HepG2 (cell line): Measurements from ENCODE around the gene EMILIN1. TPM values are rescaled to one million over a fixed set of nuclear protein-coding genes. Genes with fewer than 3 reads are reported as not detected.

Experiments used
- BRD4 ChIP-seq: sonication (generic); formaldehyde crosslinking; IDR thresholded peaks from 2 replicates; pipeline ENCODE4 v1.4.0; 2020; ENCODE audit warnings: missing genetic modification reagents
- FOXJ3 ChIP-seq: sonication (generic); formaldehyde crosslinking; IDR thresholded peaks from 2 replicates; pipeline ENCODE4 v1.4.0; 2020; ENCODE audit warnings: missing genetic modification reagents, mild to moderate bottlenecking, borderline replicate concordance
- MAZ ChIP-seq, 2 experiments: sonication (generic) in 1 of 2; formaldehyde crosslinking in 1 of 2; IDR thresholded peaks; 2 replicates each; pipeline versions ENCODE4 v1.5.0 to v1.6.1; 2012 to 2020; ENCODE audit warnings: low read depth in 2 of 2, mild to moderate bottlenecking in 2 of 2, borderline replicate concordance in 1 of 2, improper control_type of control experiment in 1 of 2, low read length in 1 of 2, missing genetic modification reagents in 1 of 2, moderate library complexity in 1 of 2
- MEIS2 ChIP-seq: sonication (generic); formaldehyde crosslinking; IDR thresholded peaks from 2 replicates; pipeline ENCODE4 v1.9.0; 2021; ENCODE audit warnings: mild to moderate bottlenecking, missing genetic modification reagents
- MYNN ChIP-seq: sonication (generic); formaldehyde crosslinking; IDR thresholded peaks from 2 replicates; pipeline ENCODE4 v1.4.0; 2020; ENCODE audit warnings: mild to moderate bottlenecking, low read depth, missing genetic modification reagents
- NFIB ChIP-seq: sonication (generic); formaldehyde crosslinking; IDR thresholded peaks from 2 replicates; pipeline ENCODE4 v1.9.0; 2021; ENCODE audit warnings: missing genetic modification reagents, mild to moderate bottlenecking, borderline replicate concordance
- PHF8 ChIP-seq: sonication (generic); formaldehyde crosslinking; IDR thresholded peaks from 2 replicates; pipeline ENCODE4 v1.5.0; 2020; ENCODE audit warnings: missing genetic modification reagents
- REXO4 ChIP-seq: sonication (generic); formaldehyde crosslinking; IDR thresholded peaks from 2 replicates; pipeline ENCODE4 v1.8.0; 2022; ENCODE audit warnings: missing genetic modification reagents, mild to moderate bottlenecking, borderline replicate concordance
- SETDB1 ChIP-seq: sonication (generic); formaldehyde crosslinking; IDR thresholded peaks from 2 replicates; pipeline ENCODE4 v1.5.1; 2020; ENCODE audit warnings: missing genetic modification reagents, mild to moderate bottlenecking, borderline replicate concordance
- SKIL ChIP-seq: sonication (generic); formaldehyde crosslinking; IDR thresholded peaks from 2 replicates; pipeline ENCODE4 v1.8.0; 2022; ENCODE audit warnings: missing genetic modification reagents, mild to moderate bottlenecking, moderate library complexity, borderline replicate concordance
- SRSF4 ChIP-seq: fragments of 200-400 bp; formaldehyde crosslinking; IDR thresholded peaks from one replicate; pipeline ENCODE4 v1.6.1; 2018; ENCODE audit warnings: mild to moderate bottlenecking, low read depth, low read length, moderate library complexity; ENCODE audit not compliant: poor library complexity, severe bottlenecking
- ZFYVE20 ChIP-seq: sonication (generic); formaldehyde crosslinking; IDR thresholded peaks from 2 replicates; pipeline ENCODE4 v1.8.0; 2023; ENCODE audit warnings: low read depth, mild to moderate bottlenecking, moderate library complexity, missing genetic modification reagents, borderline replicate concordance
- ZNF17 ChIP-seq: sonication (generic); formaldehyde crosslinking; IDR thresholded peaks from 2 replicates; pipeline ENCODE4 v1.5.0; 2020; ENCODE audit warnings: mild to moderate bottlenecking, missing genetic modification reagents
- ZNF350 ChIP-seq: sonication (generic); formaldehyde crosslinking; IDR thresholded peaks from 2 replicates; pipeline ENCODE4 v1.4.0; 2020; ENCODE audit warnings: mild to moderate bottlenecking, low read depth, missing genetic modification reagents, borderline replicate concordance
- ZNF451 ChIP-seq: sonication (generic); formaldehyde crosslinking; IDR thresholded peaks from 2 replicates; pipeline ENCODE4 v1.5.0; 2020; ENCODE audit warnings: mild to moderate bottlenecking, missing genetic modification reagents
- ZNF569 ChIP-seq: sonication (generic); formaldehyde crosslinking; IDR thresholded peaks from 2 replicates; pipeline ENCODE4 v1.5.0; 2020; ENCODE audit warnings: mild to moderate bottlenecking, missing genetic modification reagents, moderate library complexity, borderline replicate concordance
- ZNF761 ChIP-seq: sonication (generic); formaldehyde crosslinking; conservative IDR thresholded peaks from 2 replicates; pipeline ENCODE4 v1.4.0; 2020; ENCODE audit warnings: mild to moderate bottlenecking, missing genetic modification reagents
- polyA plus RNA-seq, 8 experiments: library from polyadenylated mRNA; depleted of rRNA in 3 of 8; stranded (reverse) in 7 of 8; unstranded in 1 of 8; fragments of >200 nt; fragmentation: Illumina TruSeq in 4 of 8; extraction: Trizol in 4 of 8; gene quantifications; 2 replicates each; pipeline versions ENCODE4 v1.2.1 to v1.2.3, GENCODE V29; 2011 to 2016; ENCODE audit warnings: low read depth in 4 of 8, missing spikeins in 1 of 8, mixed read lengths in 1 of 8; ENCODE audit not compliant: insufficient read depth in 1 of 8
- total RNA-seq, 5 experiments: library from RNA; depleted of rRNA; stranded (reverse); fragments of >200 nt; fragmentation: Illumina TruSeq; extraction: Trizol; gene quantifications; 2 replicates each; pipeline ENCODE4 v1.2.3, GENCODE V29; 2016; ENCODE audit warnings: low read depth in 1 of 5
- TF ChIP-seq, protein P1 (sequence below): sonication (generic); formaldehyde crosslinking; IDR thresholded peaks from 2 replicates; pipeline ENCODE4 v1.9.0; 2021; ENCODE audit warnings: mild to moderate bottlenecking, missing genetic modification reagents
- TF ChIP-seq, protein P2 (sequence below): sonication (generic); formaldehyde crosslinking; IDR thresholded peaks from 2 replicates; pipeline ENCODE4 v1.4.0; 2020; ENCODE audit warnings: mild to moderate bottlenecking, missing genetic modification reagents

The EMILIN1 gene
- total and polyA plus RNA-seq, 2 of the 13 experiments (the other 11 are each of a cell fraction or from before 2014, with no cell fraction given), result 8.1 to 9.7 TPM

DNA sequence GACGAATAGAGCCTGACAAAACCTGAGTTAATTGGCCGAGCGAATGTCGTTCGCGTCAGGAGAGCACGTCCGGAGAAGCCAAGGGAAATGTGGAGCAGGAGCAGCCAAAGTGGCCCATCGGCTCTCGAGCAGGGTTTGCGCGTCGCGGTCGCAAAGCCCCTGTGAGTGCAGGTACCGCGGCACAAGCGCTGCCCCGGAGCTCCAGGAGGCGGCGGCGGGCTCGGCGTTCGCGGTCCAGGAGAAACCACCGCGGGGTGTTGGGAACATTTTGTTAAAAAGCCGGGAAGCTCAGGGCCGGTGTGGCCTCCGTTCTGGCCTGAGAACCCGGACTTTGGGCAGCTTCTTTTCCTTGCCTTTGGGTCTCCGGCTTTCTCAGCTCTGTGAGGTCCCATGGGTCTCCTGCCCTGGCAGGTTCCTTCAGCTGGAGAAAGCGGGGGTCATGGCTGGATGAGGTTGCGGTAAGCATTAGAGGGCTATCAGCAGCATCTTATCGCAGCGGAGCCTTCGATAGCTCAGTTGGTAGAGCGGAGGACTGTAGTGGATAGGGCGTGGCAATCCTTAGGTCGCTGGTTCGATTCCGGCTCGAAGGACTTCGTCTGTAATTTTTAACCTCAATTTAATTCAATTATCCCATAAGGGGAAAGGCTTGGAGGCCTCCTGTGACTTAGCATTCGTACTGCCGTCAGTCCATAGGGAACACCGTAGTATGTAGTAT is 28.0 kb upstream of the EMILIN1 start (continued):
- TF ChIP-seq, protein P1, sequence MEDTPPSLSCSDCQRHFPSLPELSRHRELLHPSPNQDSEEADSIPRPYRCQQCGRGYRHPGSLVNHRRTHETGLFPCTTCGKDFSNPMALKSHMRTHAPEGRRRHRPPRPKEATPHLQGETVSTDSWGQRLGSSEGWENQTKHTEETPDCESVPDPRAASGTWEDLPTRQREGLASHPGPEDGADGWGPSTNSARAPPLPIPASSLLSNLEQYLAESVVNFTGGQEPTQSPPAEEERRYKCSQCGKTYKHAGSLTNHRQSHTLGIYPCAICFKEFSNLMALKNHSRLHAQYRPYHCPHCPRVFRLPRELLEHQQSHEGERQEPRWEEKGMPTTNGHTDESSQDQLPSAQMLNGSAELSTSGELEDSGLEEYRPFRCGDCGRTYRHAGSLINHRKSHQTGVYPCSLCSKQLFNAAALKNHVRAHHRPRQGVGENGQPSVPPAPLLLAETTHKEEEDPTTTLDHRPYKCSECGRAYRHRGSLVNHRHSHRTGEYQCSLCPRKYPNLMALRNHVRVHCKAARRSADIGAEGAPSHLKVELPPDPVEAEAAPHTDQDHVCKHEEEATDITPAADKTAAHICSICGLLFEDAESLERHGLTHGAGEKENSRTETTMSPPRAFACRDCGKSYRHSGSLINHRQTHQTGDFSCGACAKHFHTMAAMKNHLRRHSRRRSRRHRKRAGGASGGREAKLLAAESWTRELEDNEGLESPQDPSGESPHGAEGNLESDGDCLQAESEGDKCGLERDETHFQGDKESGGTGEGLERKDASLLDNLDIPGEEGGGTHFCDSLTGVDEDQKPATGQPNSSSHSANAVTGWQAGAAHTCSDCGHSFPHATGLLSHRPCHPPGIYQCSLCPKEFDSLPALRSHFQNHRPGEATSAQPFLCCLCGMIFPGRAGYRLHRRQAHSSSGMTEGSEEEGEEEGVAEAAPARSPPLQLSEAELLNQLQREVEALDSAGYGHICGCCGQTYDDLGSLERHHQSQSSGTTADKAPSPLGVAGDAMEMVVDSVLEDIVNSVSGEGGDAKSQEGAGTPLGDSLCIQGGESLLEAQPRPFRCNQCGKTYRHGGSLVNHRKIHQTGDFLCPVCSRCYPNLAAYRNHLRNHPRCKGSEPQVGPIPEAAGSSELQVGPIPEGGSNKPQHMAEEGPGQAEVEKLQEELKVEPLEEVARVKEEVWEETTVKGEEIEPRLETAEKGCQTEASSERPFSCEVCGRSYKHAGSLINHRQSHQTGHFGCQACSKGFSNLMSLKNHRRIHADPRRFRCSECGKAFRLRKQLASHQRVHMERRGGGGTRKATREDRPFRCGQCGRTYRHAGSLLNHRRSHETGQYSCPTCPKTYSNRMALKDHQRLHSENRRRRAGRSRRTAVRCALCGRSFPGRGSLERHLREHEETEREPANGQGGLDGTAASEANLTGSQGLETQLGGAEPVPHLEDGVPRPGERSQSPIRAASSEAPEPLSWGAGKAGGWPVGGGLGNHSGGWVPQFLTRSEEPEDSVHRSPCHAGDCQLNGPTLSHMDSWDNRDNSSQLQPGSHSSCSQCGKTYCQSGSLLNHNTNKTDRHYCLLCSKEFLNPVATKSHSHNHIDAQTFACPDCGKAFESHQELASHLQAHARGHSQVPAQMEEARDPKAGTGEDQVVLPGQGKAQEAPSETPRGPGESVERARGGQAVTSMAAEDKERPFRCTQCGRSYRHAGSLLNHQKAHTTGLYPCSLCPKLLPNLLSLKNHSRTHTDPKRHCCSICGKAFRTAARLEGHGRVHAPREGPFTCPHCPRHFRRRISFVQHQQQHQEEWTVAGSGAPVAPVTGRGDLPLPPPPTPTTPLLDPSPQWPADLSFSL, result no peak
- TF ChIP-seq MEIS2 (peak; percentile 57; the same call in 1 of the 2 replicates), ZNF569 (peak; percentile 71; the same call in 1 of the 2 replicates), MAZ (IDR thresholded peaks at IDR 0.05; ENCODE audit: borderline replicate concordance, low read depth, low read length) (peak; percentile 85; the same call in 1 of the 2 replicates), MAZ (CRISPR knock-in tag; IDR thresholded peaks at IDR 0.05; ENCODE audit: low read depth) (peak; percentile 71), BRD4 (CRISPR knock-in tag) (0 out of 2 replicates have a peak, but pooled peaks have one; percentile 17), PHF8 (CRISPR knock-in tag) (peak; percentile 91), SKIL (CRISPR knock-in tag) (peak; percentile 7; the same call in 1 of the 2 replicates), MYNN (CRISPR knock-in tag) (no peak; the same call in 1 of the 2 replicates), REXO4 (CRISPR knock-in tag) (no peak), ZNF350 (peak; percentile 90; the same call in 1 of the 2 replicates), NFIB (no peak), SRSF4 (no peak), ZNF761 (no peak), ZNF17 (CRISPR knock-in tag) (no peak), SETDB1 (CRISPR knock-in tag) (no peak), ZFYVE20 (no peak), ZNF451 (CRISPR knock-in tag) (peak; percentile 90), FOXJ3 (no peak; the same call in 1 of the 2 replicates)
- TF ChIP-seq, protein P2, sequence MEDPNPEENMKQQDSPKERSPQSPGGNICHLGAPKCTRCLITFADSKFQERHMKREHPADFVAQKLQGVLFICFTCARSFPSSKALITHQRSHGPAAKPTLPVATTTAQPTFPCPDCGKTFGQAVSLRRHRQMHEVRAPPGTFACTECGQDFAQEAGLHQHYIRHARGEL (CRISPR knock-in tag), result no peak; the same call in 1 of the 2 replicates
